GM10266 (cell line): Measurements from ENCODE around the gene ENOPH1.

Source experiments
- DNase-seq: peaks from one replicate; pipeline ENCODE4 v3.0.0; 2012; ENCODE audit errors: extremely low spot score
- TF ChIP-seq, protein P1 (sequence below): IDR thresholded peaks from 2 replicates; pipeline ENCODE4 v1.5.1; 2012; ENCODE audit warnings: mild to moderate bottlenecking, low read depth; ENCODE audit not compliant: control insufficient read depth, insufficient read depth; ENCODE audit errors: missing control alignments

Gene ENOPH1

GRCh38 chr4:82499738-82500434 is 69.5 kb downstream of the ENOPH1 start:
- TF ChIP-seq, protein P1, sequence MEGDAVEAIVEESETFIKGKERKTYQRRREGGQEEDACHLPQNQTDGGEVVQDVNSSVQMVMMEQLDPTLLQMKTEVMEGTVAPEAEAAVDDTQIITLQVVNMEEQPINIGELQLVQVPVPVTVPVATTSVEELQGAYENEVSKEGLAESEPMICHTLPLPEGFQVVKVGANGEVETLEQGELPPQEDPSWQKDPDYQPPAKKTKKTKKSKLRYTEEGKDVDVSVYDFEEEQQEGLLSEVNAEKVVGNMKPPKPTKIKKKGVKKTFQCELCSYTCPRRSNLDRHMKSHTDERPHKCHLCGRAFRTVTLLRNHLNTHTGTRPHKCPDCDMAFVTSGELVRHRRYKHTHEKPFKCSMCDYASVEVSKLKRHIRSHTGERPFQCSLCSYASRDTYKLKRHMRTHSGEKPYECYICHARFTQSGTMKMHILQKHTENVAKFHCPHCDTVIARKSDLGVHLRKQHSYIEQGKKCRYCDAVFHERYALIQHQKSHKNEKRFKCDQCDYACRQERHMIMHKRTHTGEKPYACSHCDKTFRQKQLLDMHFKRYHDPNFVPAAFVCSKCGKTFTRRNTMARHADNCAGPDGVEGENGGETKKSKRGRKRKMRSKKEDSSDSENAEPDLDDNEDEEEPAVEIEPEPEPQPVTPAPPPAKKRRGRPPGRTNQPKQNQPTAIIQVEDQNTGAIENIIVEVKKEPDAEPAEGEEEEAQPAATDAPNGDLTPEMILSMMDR = no peak
- no peak for DNase-seq

DNA sequence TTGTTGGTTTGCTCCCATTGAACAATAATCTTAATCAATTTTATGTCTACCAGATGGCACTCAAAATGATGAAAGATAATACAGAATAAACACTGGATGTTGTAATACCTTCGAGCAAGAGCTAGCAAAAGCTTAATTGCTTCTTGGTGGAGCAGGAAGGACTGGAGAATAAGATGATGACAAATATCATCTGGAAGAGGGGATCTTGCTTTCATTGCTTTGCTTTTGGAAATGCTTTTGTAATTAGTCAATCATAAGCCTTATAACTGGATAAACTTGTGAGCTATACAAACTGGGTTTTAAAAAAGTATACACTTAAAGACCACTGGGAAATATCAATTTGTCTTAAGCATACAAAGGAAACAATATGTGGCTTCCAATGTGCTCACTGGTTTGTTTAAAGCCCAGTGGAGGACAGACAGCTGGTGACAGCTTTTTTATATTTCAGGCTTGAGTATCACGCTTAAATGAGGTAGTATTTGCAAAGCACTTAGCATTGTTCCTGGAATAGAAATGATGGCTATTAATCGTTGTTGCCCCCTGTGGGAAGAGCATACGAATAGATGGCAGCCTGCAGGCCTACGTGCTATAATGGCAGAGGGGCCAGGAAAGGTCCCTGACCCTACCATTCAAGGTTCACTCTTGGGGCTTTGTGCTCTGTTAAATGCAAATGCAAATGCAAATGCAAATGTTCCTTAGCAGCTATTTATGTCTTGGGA is 70.2 kb downstream of the ENOPH1 start:
- TF ChIP-seq, protein P1 = no peak
- DNase-seq = no peak

DNA sequence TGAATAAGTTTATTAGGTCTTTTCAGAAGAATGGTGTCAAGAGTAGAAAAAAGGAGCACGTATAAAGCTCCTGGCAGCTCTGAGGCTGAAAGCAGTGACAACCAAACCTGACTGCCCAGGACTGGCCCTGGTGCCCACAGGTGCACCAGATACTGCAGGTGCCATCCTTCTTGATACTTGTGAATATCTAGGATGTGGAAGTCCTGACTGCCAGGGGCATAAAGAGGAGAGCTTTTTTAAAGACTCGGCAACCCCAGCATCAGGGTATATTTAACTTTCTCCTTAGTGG is 70.7 kb downstream of the ENOPH1 start:
- TF ChIP-seq, protein P1 = no peak
- DNase-seq = no peak

DNA sequence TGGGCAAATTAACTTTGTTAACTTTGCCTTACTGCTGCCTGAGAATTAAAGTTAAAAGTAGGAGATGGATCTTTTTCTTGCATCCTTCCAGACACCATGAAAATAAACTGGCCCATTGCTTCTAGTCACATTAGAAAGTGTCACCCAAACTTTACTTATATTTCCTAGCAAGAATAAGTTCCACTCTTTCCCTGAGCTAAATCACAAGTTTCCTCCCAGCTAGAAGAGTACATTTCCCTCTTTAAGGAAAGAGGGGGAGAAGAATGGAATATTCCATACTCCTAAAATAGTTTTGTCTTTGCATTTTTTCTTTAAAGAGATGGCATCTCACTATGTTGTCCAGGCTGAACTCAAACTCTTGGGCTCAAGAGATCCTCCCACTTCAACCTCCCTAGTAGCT is 77.6 kb downstream of the ENOPH1 start:
- no peak for DNase-seq
- TF ChIP-seq, protein P1 = no peak

DNA sequence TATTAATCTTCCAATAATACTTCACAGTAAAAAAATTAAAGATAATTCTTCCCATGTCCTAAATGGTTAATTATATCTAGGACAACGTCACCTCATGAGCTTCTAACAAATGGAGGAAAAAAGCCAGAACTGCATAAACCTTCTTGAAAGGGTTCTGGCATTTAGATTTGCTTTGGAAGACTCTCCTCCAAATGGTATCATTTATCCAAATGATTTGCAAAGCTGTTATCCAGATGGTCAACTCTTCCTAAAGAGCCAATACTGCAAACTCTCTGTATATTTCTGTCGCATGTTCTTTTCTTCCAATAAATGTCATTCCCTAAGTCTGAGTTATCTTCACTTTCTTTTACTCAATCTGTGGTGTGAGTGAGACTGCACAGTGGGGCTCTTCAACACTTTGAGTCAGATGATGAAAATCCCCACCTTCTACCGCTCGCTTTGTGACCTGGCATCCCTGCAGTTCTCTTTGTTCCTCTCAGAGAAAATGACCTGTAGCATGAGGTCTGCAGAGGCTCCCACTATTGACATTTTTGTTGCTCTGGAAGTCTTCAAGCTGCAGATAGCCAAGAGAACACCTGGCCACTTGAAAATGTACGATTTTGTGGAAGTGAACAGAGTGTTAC is 78.5 kb downstream of the ENOPH1 start:
- no peak for DNase-seq
- TF ChIP-seq, protein P1 = no peak

DNA sequence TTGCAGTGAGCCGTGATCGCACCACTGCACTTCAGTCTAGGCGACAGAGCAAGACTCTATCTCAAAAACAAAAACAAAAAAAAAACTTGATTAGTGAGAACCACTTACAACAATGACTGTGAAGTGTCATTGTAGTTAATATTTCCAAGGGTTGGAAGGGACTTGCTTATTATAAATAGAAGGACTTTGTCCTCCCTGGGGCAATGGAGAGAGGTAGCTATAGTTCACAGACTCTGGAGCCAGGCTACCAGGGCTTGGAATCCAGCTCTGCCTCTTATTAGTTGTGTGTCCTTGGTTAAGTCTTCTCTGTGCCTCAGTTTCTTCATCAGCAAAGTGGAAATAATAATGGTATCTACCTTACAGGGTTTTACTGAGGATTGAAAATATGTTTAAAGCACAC is 79.8 kb downstream of the ENOPH1 start:
- no peak for DNase-seq
- TF ChIP-seq, protein P1 = no peak
